ENCODE results near the gene CEP97.
"Not testable (repeated sequence)": the region's sequence is repeated elsewhere in the genome, so short reads cannot be mapped to it uniquely, and the experiment has no call there.

CEP97 gene

GRCh38 chr3:101720851-101721840 is 3.3 kb upstream of the CEP97 start:
- no peaks in the 10 kb centered on the region for H3K36me3 ChIP-seq
- no peaks in the 10 kb centered on the region for H4K20me1 ChIP-seq
- TF ChIP-seq Cebpa-rat (IDR thresholded peaks at IDR 0.05) = no peak
- peaks cover 29 to 48% (median 39%) of the 10 kb centered on the region in 10 experiments for H3K4me1 ChIP-seq
- peak overlapping the region in 2 of 11 experiments; percentile 5 to 40; a peak in 3 of 22 replicates for H3K9ac ChIP-seq
- peak overlapping the region in 10 of 11 experiments; percentile 0 to 87 (median 64); a peak in 16 of 22 replicates for H3K4me2 ChIP-seq
- H3K27ac ChIP-seq = peak overlapping the region in 9 of 11 experiments; percentile 23 to 68 (median 56); a peak in 16 of 22 replicates
- no peaks in the 10 kb centered on the region for H3K9me3 ChIP-seq (replicated peaks in 1 of 11)
- no peak overlapping the region for H3K4me3 ChIP-seq
- no peaks in the 10 kb centered on the region for H3K27me3 ChIP-seq

- Histone ChIP-seq H3K36me3 (peaks cover 0 to 13% (median 8%) of the 10 kb centered on the region in 11 experiments; a peak in 14 of 22 replicates), H3K4me1 (peaks cover 30 to 51% (median 43%) of the 10 kb centered on the region in 10 experiments), H3K27ac (peak overlapping the region in 9 of 11 experiments; percentile 1 to 68 (median 56); a peak in 15 of 22 replicates), H4K20me1 (no peaks in the 10 kb centered on the region), H3K9me3 (replicated peaks in 1 of 11) (no peaks in the 10 kb centered on the region), H3K9ac (peak overlapping the region in 5 of 11 experiments; percentile 5 to 48 (median 27); a peak in 7 of 22 replicates), H3K4me2 (peak overlapping the region; percentile 39 to 87 (median 64)), H3K4me3 (no peak overlapping the region), H3K27me3 (no peaks in the 10 kb centered on the region)
- no peak for TF ChIP-seq Cebpa-rat (IDR thresholded peaks at IDR 0.05)
Observed at GRCh38 chr3:101722394-101723173, 1.8 kb upstream of the CEP97 start.

- peak overlapping the region; percentile 76 to 90 (median 85) for H3K9ac ChIP-seq
- no peak for TF ChIP-seq Cebpa-rat (IDR thresholded peaks at IDR 0.05)
- H4K20me1 ChIP-seq = no peaks in the 10 kb centered on the region
- no peaks in the 10 kb centered on the region for H3K9me3 ChIP-seq (replicated peaks in 1 of 11)
- H3K4me1 ChIP-seq = peaks cover 24 to 43% (median 38%) of the 10 kb centered on the region in 10 experiments
- H3K27me3 ChIP-seq = no peaks in the 10 kb centered on the region
- H3K4me3 ChIP-seq = peak overlapping the region; percentile 80 to 97 (median 84)
- peaks cover 22 to 39% (median 34%) of the 10 kb centered on the region in 11 experiments for H3K36me3 ChIP-seq
- H3K27ac ChIP-seq = peak overlapping the region; percentile 42 to 86 (median 80); a peak in 21 of 22 replicates
- H3K4me2 ChIP-seq = peak overlapping the region; percentile 80 to 92 (median 87)
Observed at GRCh38 chr3:101725194-101725889, 928 bp downstream of the CEP97 start.

- Histone ChIP-seq H3K4me2 (peak overlapping the region; percentile 80 to 92 (median 87)), H3K4me3 (peak overlapping the region; percentile 80 to 97 (median 84)), H4K20me1 (no peaks in the 10 kb centered on the region), H3K4me1 (peaks cover 21 to 38% (median 34%) of the 10 kb centered on the region in 10 experiments), H3K36me3 (peaks cover 23 to 45% (median 39%) of the 10 kb centered on the region in 11 experiments), H3K27me3 (no peaks in the 10 kb centered on the region), H3K9ac (peak overlapping the region; percentile 76 to 90 (median 85)), H3K27ac (peak overlapping the region in 10 of 11 experiments; percentile 42 to 86 (median 80); a peak in 15 of 22 replicates), H3K9me3 (replicated peaks in 1 of 11) (no peaks in the 10 kb centered on the region)
- no peak for TF ChIP-seq Cebpa-rat (IDR thresholded peaks at IDR 0.05)
Observed at GRCh38 chr3:101725890-101726275, 1.5 kb downstream of the CEP97 start.

GRCh38 chr3:101729586-101729985 is 5.2 kb downstream of the CEP97 start:
- Histone ChIP-seq H3K27ac (no peak overlapping the region), H3K4me1 (peaks cover 6 to 15% (median 11%) of the 10 kb centered on the region in 10 experiments; a peak in 17 of 20 replicates), H3K9ac (no peak overlapping the region), H3K27me3 (no peaks in the 10 kb centered on the region), H3K9me3 (replicated peaks in 1 of 11) (peaks cover 0 to 10% (median 5%) of the 10 kb centered on the region in 11 experiments; a peak in 12 of 22 replicates), H3K36me3 (peaks cover 59 to 82% (median 76%) of the 10 kb centered on the region in 11 experiments), H3K4me2 (no peak overlapping the region; a peak in 1 of 22 replicates), H4K20me1 (no peaks in the 10 kb centered on the region), H3K4me3 (no peak overlapping the region)
- TF ChIP-seq Cebpa-rat (IDR thresholded peaks at IDR 0.05) = peak in 2 of 11 experiments; percentile 36 to 49; a peak in 2 of 22 replicates

- no peaks in the 10 kb centered on the region for H4K20me1 ChIP-seq
- H3K27ac ChIP-seq = no peak overlapping the region
- no peak overlapping the region for H3K9ac ChIP-seq
- H3K4me1 ChIP-seq = peaks cover 3 to 10% (median 7%) of the 10 kb centered on the region in 10 experiments; a peak in 17 of 20 replicates
- peaks cover 72 to 94% (median 89%) of the 10 kb centered on the region in 11 experiments for H3K36me3 ChIP-seq
- no peak overlapping the region for H3K4me3 ChIP-seq
- no peaks in the 10 kb centered on the region for H3K27me3 ChIP-seq
- peaks cover 2 to 22% (median 17%) of the 10 kb centered on the region in 11 experiments; a peak in 21 of 22 replicates for H3K9me3 ChIP-seq (replicated peaks in 1 of 11)
- TF ChIP-seq Cebpa-rat (IDR thresholded peaks at IDR 0.05) = no peak
- no peak overlapping the region for H3K4me2 ChIP-seq
Observed at GRCh38 chr3:101730839-101731238, 6.4 kb downstream of the CEP97 start.

GRCh38 chr3:101732240-101732641 is 7.8 kb downstream of the CEP97 start:
- peaks cover 0 to 5% (median 0%) of the 10 kb centered on the region in 10 experiments; a peak in 1 of 20 replicates for H3K4me1 ChIP-seq
- H3K9me3 ChIP-seq (replicated peaks in 1 of 11) = peaks cover 12 to 36% (median 31%) of the 10 kb centered on the region in 11 experiments
- no peak overlapping the region for H3K27ac ChIP-seq
- H3K36me3 ChIP-seq = peaks cover 86 to 100% (median 97%) of the 10 kb centered on the region in 11 experiments
- no peaks in the 10 kb centered on the region for H4K20me1 ChIP-seq
- no peak for TF ChIP-seq Cebpa-rat (IDR thresholded peaks at IDR 0.05)
- no peaks in the 10 kb centered on the region for H3K27me3 ChIP-seq
- H3K4me2 ChIP-seq = no peak overlapping the region
- H3K9ac ChIP-seq = no peak overlapping the region
- no peak overlapping the region for H3K4me3 ChIP-seq

- H3K4me1 ChIP-seq = no peaks in the 10 kb centered on the region
- H3K9ac ChIP-seq = no peak overlapping the region
- peaks cover 12 to 50% (median 41%) of the 10 kb centered on the region in 11 experiments for H3K9me3 ChIP-seq (replicated peaks in 1 of 11)
- peaks cover 67 to 92% (median 81%) of the 10 kb centered on the region in 11 experiments for H3K36me3 ChIP-seq
- no peaks in the 10 kb centered on the region for H4K20me1 ChIP-seq
- no peak overlapping the region for H3K4me2 ChIP-seq
- no peak for TF ChIP-seq Cebpa-rat (IDR thresholded peaks at IDR 0.05)
- H3K27me3 ChIP-seq = no peaks in the 10 kb centered on the region
- no peak overlapping the region for H3K27ac ChIP-seq
- no peak overlapping the region for H3K4me3 ChIP-seq
Observed at GRCh38 chr3:101735833-101736232, 11.4 kb downstream of the CEP97 start.

GRCh38 chr3:101741914-101742313 is 17.5 kb downstream of the CEP97 start:
- not testable (repeated sequence) for H3K27ac ChIP-seq, H3K27me3 ChIP-seq, H4K20me1 ChIP-seq, H3K4me3 ChIP-seq, H3K4me2 ChIP-seq, H3K4me1 ChIP-seq, H3K9ac ChIP-seq
- Histone ChIP-seq H3K36me3 (peaks cover 11 to 68% (median 45%) of the 10 kb centered on the region in 11 experiments; a peak in 21 of 22 replicates), H3K9me3 (replicated peaks in 1 of 11) (peaks cover 0 to 31% (median 19%) of the 10 kb centered on the region in 11 experiments; a peak in 15 of 22 replicates)

Measured in BLaER1 treated with 17β-estradiol and CSF1 and Interleukin-3, amounts not matched to agents 10 nM and 100 nM (cell line).